KBM-7 (cell line): ENCODE measurements around the gene EIF1.

Experiments
- DNase-seq: peaks from one replicate; pipeline ENCODE4 v3.0.0-alpha.2; 2015
- in situ Hi-C: fragments of 300-500 bp; cut with MboI; formaldehyde crosslinking; loops from 2 replicates; pipeline ENCODE4 v1.14.3; 2020; ENCODE audit warnings: low sequenced_read_pairs, low pct_unique_long_range_greater_than_20kb, mixed read lengths

Gene EIF1

GRCh38 chr17:41725134-41725533 is 36.4 kb downstream of the EIF1 start:
- no peak for DNase-seq
- in situ Hi-C loops = no loop called here

GRCh38 chr17:41728056-41728455 is 39.4 kb downstream of the EIF1 start:
- no peak for DNase-seq
- in situ Hi-C loops = no loop called here

GRCh38 chr17:41730479-41730878 is 41.8 kb downstream of the EIF1 start:
- in situ Hi-C loops = no loop called here
- DNase-seq = no peak

GRCh38 chr17:41731836-41732235 is 43.2 kb downstream of the EIF1 start:
- in situ Hi-C loops = no loop called here
- no peak for DNase-seq

DNA sequence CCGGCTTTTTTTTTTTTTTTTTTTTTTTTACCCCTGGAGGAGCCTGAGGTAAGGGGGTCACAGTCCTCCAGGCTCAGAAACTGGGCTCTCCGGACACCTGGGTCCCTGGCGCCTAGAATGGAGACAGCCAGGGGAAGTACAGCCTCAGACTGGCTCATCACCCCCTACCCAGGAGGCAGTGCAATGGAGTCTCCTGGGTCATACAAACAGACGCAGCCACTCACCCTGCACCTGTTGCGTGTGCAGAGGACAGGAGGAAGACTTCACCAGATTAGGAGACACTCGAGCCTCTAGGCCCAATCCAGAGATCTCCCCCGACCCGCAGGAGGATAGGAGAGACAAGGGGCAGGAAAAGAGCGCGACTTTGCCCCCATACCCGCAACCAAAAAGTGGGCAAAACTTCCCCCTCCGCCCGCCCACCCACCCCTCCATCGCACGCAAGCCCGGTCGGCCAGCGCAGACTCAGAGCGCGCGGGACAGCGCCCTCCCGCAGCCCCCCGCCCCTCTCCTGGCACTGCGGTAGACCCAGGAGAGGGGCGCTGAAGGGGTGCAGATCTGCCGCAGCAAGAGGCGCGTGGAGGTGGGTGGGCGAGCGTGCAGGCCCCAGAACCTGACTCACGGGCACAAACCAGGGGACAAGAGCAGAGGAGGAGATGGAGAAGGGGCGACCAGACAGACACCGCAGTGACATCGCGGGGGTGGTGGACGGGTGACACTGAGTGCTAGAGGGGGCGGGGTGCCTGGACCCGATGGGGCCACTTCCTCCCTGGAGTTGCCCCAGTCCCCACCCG is 44.9 kb downstream of the EIF1 start:
- no peak for DNase-seq
- in situ Hi-C loops = no loop called here

DNA sequence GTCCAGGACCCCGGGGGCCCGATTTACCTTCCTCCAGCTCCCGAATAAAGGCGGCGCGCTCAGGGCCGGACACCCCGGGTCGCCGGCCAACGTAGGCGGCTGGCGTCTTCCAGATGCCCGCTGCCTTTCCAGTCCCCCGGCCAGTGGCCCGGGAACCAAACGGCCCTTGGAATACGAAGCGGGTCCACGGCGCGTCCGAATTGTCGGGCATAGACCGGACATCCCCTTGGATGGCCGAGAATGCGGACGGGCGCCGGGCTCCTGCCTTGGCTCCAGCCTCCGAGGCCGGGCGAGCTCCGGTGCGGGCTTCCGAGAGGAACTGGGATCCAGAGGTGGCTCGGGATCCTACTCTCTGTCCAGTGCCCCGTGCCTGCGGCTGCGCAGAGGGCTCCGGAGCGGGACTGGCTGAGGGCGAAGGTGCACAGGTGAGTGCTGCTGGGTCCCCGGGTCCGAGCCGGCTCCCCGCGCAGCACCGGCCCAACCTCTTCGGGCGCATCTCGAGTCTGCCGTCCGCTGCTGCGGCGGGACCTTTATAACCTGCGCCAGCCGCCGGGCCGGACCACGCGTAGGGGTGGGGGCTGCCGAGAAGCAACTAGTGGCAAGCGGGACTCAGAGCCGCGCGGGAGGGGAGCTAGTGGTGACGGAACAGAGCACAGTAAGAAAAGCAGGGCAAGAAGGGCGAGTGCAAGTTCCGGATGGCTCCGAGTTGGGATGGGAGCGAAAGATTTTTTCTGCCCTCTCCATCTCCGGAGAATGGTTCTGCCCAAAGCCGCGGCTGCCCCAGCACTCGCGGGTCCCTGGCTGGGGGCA is 45.7 kb downstream of the EIF1 start, which contains the start of gene HAP1:
Gene HAP1 (minus strand): TSS at position 505 of the 810 bp plus-strand sequence. CDS start 9 bp downstream, at position 496.
- in situ Hi-C loops = no loop called here
- peak; percentile 63 for DNase-seq

DNA sequence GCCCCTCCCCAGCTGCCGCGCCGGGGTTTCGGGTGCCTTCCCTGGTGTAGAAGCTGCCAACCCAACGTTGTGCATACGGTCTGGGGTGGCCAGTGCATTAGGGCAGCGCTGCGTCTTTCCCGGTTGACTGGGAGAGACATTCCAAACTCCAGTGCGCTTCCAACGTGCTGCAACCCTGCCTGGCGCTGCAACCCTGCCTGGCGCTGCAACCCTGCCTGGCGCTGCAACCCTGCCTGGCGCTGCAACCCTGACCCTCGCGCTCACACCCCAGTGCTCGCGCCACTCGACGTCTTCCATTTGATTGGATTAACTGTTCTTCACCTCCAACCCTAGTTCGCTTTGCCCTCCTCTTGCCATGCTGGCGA is 46.2 kb downstream of the EIF1 start:
- no peak for DNase-seq
- in situ Hi-C loops = no loop called here

DNA sequence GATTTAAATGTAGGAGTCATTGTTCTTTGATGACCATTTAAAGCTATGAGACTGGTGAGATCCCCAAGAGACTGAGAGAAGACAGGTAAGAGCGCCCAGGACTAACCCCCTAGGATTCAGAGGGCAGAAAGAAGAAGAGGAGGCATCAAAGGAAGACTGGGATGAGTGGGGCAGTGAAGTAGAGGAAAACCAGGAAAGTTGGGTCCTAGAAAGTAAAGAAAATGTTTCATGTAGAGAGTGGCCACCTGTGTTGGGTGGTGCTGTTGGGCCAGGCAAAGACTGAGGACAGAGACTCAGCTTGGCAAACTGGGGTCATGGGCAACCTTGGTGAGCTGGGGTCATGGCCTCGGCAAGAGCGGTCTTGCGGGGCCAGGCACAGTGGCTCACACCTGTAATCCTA is 47.1 kb downstream of the EIF1 start:
- in situ Hi-C loops = no loop called here

GRCh38 chr17:41736983-41737679 is 48.4 kb downstream of the EIF1 start:
- peak; percentile 27 for DNase-seq
- in situ Hi-C loops = no loop called here

More for the DNA sequence above, 47.1 kb downstream of the EIF1 start:
- DNase-seq = no peak

GRCh38 chr17:41737680-41738023 is 49.0 kb downstream of the EIF1 start:
- in situ Hi-C loops = no loop called here
- no peak for DNase-seq

GRCh38 chr17:41738077-41738800 is 49.6 kb downstream of the EIF1 start:
- in situ Hi-C loops = no loop called here
- peak; percentile 90 for DNase-seq

GRCh38 chr17:41738801-41739112 is 50.1 kb downstream of the EIF1 start:
- no peak for DNase-seq
- in situ Hi-C loops = no loop called here

DNA sequence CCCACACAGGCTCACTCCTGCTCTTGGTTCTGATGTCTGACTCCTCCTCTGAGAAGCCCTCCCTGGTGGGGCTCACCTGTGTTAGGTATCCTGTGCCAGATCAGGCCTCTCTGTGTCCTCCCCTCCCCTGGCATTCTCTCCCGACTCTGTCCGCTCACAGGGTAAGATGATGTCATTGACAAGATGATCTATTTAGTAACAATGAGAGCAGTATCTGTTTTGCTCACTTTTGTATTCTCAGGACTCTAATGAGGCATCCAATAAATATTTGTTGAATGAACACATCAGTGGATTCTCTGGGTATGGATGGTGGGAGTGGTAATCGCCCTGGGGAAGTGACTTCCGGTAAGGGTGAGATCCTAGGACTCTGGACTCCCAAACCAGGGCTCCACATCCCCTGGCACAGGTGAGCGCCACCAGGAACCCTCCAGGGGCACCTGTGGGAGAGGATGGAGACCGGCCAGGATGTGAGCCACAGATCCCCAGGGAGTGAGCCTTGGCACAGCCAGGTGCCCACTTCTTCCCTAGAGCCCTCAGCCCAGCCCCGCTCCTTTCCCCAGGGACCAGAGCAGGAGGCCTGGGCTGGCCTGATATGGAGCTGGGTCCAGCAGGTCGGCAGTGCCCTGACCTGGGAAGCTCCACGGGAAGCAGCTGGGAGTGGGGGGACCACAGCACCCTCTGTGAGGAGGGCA is 51.1 kb downstream of the EIF1 start:
- DNase-seq = no peak
- in situ Hi-C loops = no loop called here

GRCh38 chr17:41740506-41740905 is 51.8 kb downstream of the EIF1 start:
- in situ Hi-C loops = no loop called here
- no peak for DNase-seq

GRCh38 chr17:41741709-41742108 is 53.0 kb downstream of the EIF1 start:
- DNase-seq = no peak
- in situ Hi-C loops = no loop called here
